Activated T-helper 1 cell treated with anti-CD3 and anti-CD28 coated beads, Interleukin-12 subunit alpha, Interleukin-12 subunit beta, Interleukin-2, Interleukin-4 antibody, amounts not matched to agents 30 ng/mL and 10 ng/mL and 1 ng/mL, durations not matched to agents 14 hours and 24 hours and 36 hours (primary cell): ENCODE measurements around the gene GOLGA5. TPM values are rescaled to one million over a fixed set of nuclear protein-coding genes. Genes with fewer than 3 reads are reported as not detected.
"Not testable (repeated sequence)": the region's sequence is repeated elsewhere in the genome, so short reads cannot be mapped to it uniquely, and the experiment has no call there.

Source experiments
- DNase-seq: peaks from one replicate; pipeline ENCODE4 v3.0.0; 2021; ENCODE audit warnings: low spot score
- H3K27ac Mint-ChIP-seq: one replicate; pipeline ENCODE4 v1.8.0; 2021; ENCODE audit warnings: mild to moderate bottlenecking, mixed read lengths
- H3K27me3 Mint-ChIP-seq: one replicate; pipeline ENCODE4 v1.8.0; 2022; ENCODE audit warnings: mild to moderate bottlenecking, moderate library complexity, mixed read lengths; ENCODE audit not compliant: insufficient read depth
- H3K36me3 Mint-ChIP-seq: one replicate; pipeline ENCODE4 v1.8.0; 2021; ENCODE audit warnings: low read depth, mixed read lengths
- H3K4me1 Mint-ChIP-seq: one replicate; pipeline ENCODE4 v1.8.0; 2021; ENCODE audit warnings: low read depth, mixed read lengths
- H3K4me3 Mint-ChIP-seq: one replicate; pipeline ENCODE4 v1.8.0; 2021; ENCODE audit warnings: mild to moderate bottlenecking, moderate library complexity, mixed read lengths
- H3K9me3 Mint-ChIP-seq: one replicate; pipeline ENCODE4 v1.8.0; 2021; ENCODE audit warnings: mixed read lengths
- intact Hi-C: fragments of 100-400 bp; cut with micrococcal nuclease; formaldehyde crosslinking; loops from one replicate; pipeline ENCODE4 v1.15.1; 2024
- total RNA-seq: library from RNA; stranded (reverse); gene quantifications from 2 replicates; pipeline ENCODE4 v1.2.3, GENCODE V29; 2022

GOLGA5 gene
- total RNA-seq, 1 donor from 2014 or later: 22.6 TPM

- Mint-ChIP-seq H3K4me1 (peaks cover 20% of the 10 kb centered on the region), H3K9me3 (peaks cover 20% of the 10 kb centered on the region), H3K27me3 (peaks cover 5% of the 10 kb centered on the region), H3K4me3 (no peak overlapping the region), H3K27ac (peak overlapping the region; percentile 35), H3K36me3 (peaks cover 5% of the 10 kb centered on the region)
- intact Hi-C loops: no loop called here
- DNase-seq: no peak
Measured at GRCh38 chr14:92850492-92850891, 56.4 kb downstream of the GOLGA5 start.

- intact Hi-C loops, H3K36me3 Mint-ChIP-seq, H3K4me1 Mint-ChIP-seq, H3K27ac Mint-ChIP-seq, H3K4me3 Mint-ChIP-seq: not testable (repeated sequence)
- Mint-ChIP-seq H3K27me3 (peaks cover 10% of the 10 kb centered on the region), H3K9me3 (peaks cover 14% of the 10 kb centered on the region)
- DNase-seq: peak; percentile 19
Measured at GRCh38 chr14:92853136-92853535, 59.0 kb downstream of the GOLGA5 start.

- Mint-ChIP-seq H3K27me3 (peaks cover 8% of the 10 kb centered on the region), H3K36me3 (no peaks in the 10 kb centered on the region), H3K4me3 (no peak overlapping the region), H3K9me3 (no peaks in the 10 kb centered on the region), H3K4me1 (no peaks in the 10 kb centered on the region), H3K27ac (no peak overlapping the region)
- intact Hi-C loops: no loop called here
- DNase-seq: no peak
Measured at GRCh38 chr14:92860049-92860840, 66.1 kb downstream of the GOLGA5 start.

GRCh38 chr14:92861856-92862745 lies 68.0 kb downstream of the GOLGA5 start:
- DNase-seq: no peak
- Mint-ChIP-seq H3K27ac (no peak overlapping the region), H3K4me3 (no peak overlapping the region), H3K4me1 (no peaks in the 10 kb centered on the region), H3K9me3 (no peaks in the 10 kb centered on the region), H3K27me3 (peaks cover 4% of the 10 kb centered on the region), H3K36me3 (no peaks in the 10 kb centered on the region)
- intact Hi-C loops: no loop called here

DNA sequence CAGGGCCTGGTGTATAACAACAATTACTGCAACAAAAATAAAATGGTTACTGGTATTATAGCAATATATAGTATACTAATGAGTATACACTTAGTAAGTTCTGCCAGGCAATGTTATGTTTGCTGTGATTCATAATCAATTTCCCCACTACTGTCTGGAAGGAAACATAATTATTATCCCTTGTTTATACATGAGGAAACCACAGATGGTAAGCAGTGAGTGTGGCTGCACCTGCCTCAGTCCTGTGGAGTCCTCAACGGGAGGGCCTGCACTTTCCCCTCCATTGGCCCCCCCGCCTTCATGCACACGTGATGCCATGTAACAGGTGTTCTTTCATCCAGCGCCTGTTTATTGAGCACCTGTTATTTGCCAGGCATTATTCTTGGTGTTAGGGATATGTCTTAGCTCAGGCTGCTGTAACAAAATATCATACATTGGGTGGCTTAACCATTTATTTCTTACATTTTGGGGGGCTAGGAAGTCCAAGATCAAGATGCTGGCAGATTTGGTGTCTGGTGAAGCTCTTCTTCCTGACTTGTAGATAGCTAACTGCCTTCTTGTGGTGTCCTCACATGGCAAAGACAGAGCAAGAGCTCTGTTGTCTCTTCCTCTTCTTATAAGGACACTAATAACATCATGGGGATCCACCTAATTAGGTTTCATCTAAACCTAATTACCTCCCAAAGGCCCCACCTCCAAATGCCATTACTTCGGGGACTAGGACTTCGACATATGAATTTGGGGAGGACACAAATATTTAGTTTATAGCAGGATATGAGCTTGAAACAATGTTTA lies 69.4 kb downstream of the GOLGA5 start:
- Mint-ChIP-seq H3K27me3 (peaks cover 6% of the 10 kb centered on the region), H3K9me3 (no peaks in the 10 kb centered on the region), H3K36me3 (no peaks in the 10 kb centered on the region), H3K4me3 (no peak overlapping the region), H3K4me1 (no peaks in the 10 kb centered on the region), H3K27ac (no peak overlapping the region)
- intact Hi-C loops: no loop called here
- no peak for DNase-seq

DNA sequence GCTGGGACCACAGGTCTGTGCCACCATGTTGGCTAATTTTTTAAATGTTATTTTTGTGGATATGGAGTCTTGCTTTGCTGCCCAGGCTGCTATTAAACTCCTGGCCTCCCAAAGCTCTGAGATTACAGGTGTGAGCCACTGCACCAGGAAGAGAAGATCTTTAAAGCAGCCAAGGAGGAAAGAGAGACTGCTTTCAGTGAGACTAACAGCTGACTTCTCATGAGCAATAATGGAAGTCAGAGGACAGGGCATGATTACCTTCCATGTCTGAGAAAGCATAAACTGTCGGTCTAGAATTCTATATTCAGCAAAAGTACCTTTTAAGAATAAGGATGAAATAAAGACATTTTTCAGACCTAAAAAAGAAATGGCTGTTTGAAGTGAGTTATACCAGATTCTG lies 71.6 kb downstream of the GOLGA5 start:
- intact Hi-C loops: no loop called here
- Mint-ChIP-seq H3K9me3 (no peaks in the 10 kb centered on the region), H3K4me3 (no peak overlapping the region), H3K4me1 (no peaks in the 10 kb centered on the region), H3K27me3 (peaks cover 7% of the 10 kb centered on the region), H3K36me3 (no peaks in the 10 kb centered on the region), H3K27ac (no peak overlapping the region)
- DNase-seq: no peak

DNA sequence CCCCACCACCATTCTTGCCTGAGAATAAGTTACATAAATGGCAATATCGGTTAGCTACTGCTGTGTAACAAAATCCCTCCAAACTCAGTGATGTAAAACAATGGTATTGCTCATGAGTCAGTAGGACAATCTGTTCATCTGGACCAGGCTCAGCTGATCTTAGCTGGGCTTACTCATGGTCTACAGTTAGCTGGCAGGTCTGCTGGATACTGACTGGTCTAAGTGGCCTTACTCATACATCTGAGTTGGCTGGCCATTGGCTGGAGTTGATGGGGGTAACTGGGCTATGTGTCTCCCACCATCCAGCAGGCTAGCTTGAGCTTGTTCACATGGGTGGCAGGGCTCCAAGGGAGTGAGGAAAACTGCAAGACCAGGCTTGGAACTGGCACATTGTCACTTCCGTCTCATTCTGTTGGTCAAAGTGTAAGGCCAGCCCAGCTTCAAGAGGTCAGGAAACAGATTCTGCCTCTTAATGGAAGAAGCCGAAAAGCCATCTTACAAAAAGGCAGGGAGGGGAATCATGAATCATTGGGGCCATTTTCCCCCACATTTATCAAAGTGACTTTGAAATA lies 72.2 kb downstream of the GOLGA5 start:
- DNase-seq: no peak
- no peak overlapping the region for H3K4me3 Mint-ChIP-seq
- H3K27me3 Mint-ChIP-seq: peaks cover 6% of the 10 kb centered on the region
- no peaks in the 10 kb centered on the region for H3K36me3 Mint-ChIP-seq
- intact Hi-C loops: no loop called here
- H3K27ac Mint-ChIP-seq: no peak overlapping the region
- no peaks in the 10 kb centered on the region for H3K9me3 Mint-ChIP-seq
- H3K4me1 Mint-ChIP-seq: no peaks in the 10 kb centered on the region

DNA sequence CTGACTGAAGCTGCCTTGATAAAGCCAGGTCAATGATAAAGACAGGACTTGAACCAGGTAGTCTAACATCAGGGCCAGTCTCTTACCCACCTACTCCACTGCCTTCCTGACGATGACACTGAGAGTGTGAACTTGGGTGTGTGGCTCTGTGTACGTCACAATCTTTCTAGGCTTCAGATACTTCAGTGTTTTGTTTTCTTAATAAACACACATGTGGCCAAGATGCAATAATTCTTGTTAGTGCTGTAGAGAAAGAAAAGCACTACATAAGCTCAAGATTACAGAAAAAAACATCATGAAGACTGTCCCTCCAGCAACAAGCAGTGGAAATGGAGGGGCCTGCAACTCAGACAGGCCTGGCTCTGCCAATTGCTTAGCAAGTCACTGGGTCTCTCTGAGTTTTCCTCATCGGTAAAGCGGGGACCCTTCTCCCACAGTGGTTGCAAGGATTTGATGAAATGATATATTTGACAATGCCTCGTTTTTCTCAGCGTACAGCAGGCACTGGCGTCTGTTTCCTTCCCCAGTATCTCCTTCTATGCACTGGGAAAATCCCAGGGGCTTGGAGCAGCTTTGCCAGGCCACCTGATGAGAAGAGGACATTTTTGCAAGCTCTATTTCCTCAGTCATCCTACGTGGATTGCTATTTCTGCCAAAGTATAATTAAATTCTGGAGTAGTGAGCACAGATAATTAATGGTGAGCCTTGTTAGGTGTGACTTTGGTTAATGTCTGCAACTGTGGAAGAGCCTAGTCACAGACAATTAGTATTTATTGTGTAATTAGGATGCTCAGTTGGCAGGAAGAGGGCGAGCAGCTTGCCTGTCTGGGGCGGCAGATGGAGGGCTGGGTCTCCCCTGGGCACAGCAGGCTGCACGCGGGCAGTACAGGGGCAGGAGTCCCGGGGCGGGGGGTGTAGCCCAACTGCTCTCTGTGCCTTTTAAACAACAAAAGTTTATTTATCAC lies 73.1 kb downstream of the GOLGA5 start:
- intact Hi-C loops: no loop called here
- Mint-ChIP-seq H3K4me3 (no peak overlapping the region), H3K4me1 (no peaks in the 10 kb centered on the region), H3K27ac (no peak overlapping the region), H3K36me3 (no peaks in the 10 kb centered on the region), H3K9me3 (no peaks in the 10 kb centered on the region), H3K27me3 (peaks cover 6% of the 10 kb centered on the region)
- no peak for DNase-seq

DNA sequence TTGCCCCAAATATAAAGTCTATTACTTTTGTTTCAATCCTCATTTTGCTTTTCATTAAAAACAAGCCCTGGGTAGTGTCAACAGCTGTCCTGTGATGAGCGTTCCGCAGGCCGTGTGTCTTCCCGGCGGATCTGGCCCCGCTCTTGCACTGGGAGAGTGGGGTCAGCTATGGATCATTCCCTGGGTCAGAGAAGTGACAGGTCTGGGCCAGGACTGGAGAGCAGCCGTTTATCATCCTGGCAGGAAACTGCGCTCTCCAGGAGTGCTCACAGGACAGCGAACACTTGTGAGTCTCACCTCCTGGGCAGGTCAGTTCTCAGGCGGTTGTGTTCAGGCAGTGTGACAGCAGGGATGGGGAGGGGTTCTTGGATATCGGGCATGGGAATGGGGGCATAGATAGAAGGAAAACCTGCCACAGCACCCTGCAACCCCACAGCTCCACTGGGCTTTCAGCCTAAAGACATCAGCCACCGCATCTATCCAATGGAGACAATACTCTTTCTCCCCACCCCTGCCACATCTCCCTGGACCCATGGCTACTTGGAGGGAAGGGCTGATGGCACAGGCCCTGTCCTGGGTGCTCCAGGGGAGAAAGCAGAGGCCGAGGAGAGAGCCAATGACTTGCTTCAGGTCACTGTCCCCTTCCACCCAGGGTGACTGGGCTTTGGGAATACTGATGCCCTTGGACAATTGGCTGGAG lies 81.0 kb downstream of the GOLGA5 start:
- no peak overlapping the region for H3K27ac Mint-ChIP-seq

GRCh38 chr14:92877757-92878431 lies 83.8 kb downstream of the GOLGA5 start:
- no peaks in the 10 kb centered on the region for H3K9me3 Mint-ChIP-seq
- H3K4me1 Mint-ChIP-seq: no peaks in the 10 kb centered on the region
- no peaks in the 10 kb centered on the region for H3K36me3 Mint-ChIP-seq
- no peak overlapping the region for H3K4me3 Mint-ChIP-seq
- peaks cover 8% of the 10 kb centered on the region for H3K27me3 Mint-ChIP-seq
- intact Hi-C loops: no loop called here
- no peak for DNase-seq
- no peak overlapping the region for H3K27ac Mint-ChIP-seq

More for the DNA sequence above, 81.0 kb downstream of the GOLGA5 start:
- no peaks in the 10 kb centered on the region for H3K9me3 Mint-ChIP-seq
- peaks cover 5% of the 10 kb centered on the region for H3K27me3 Mint-ChIP-seq
- no peak for DNase-seq
- no peaks in the 10 kb centered on the region for H3K36me3 Mint-ChIP-seq
- intact Hi-C loops: no loop called here
- H3K4me1 Mint-ChIP-seq: no peaks in the 10 kb centered on the region
- H3K4me3 Mint-ChIP-seq: no peak overlapping the region

GRCh38 chr14:92880351-92880750 lies 86.2 kb downstream of the GOLGA5 start:
- intact Hi-C loops: no loop called here
- H3K36me3 Mint-ChIP-seq: no peaks in the 10 kb centered on the region
- H3K4me1 Mint-ChIP-seq: no peaks in the 10 kb centered on the region
- DNase-seq: no peak
- no peak overlapping the region for H3K4me3 Mint-ChIP-seq
- H3K9me3 Mint-ChIP-seq: no peaks in the 10 kb centered on the region
- peaks cover 10% of the 10 kb centered on the region for H3K27me3 Mint-ChIP-seq
- no peak overlapping the region for H3K27ac Mint-ChIP-seq
